ENCODE measurements around the gene TMEM74B. TPM values are rescaled to one million over a fixed set of nuclear protein-coding genes. Genes with fewer than 3 reads are reported as not detected.
"Not testable (repeated sequence)": the region's sequence is repeated elsewhere in the genome, so short reads cannot be mapped to it uniquely, and the experiment has no call there.

Gene TMEM74B
- total RNA-seq (under 1 TPM in 1 of 2 donors, not detected in 1; 0.32 TPM), total RNA-seq (0 reads per million in 2 donors)

GRCh38 chr20:1184638-1185315 lies at the start of gene TMEM74B:
Gene TMEM74B (minus strand): TSS chr20:1184981. CDS start chr20:1183801, 1,180 bp downstream.
- no peak for DNase-seq
- H3K27ac Mint-ChIP-seq, result peak within 1 kb of the TSS; percentile 21
- no peaks in the 10 kb centered on the region for H3K9me3 ChIP-seq (ENCODE audit: control insufficient read depth, low read length, poor library complexity, severe bottlenecking)
- peaks cover 12% of the 10 kb centered on the region for H3K4me1 Mint-ChIP-seq
- peaks cover 2% of the 10 kb centered on the region for H3K36me3 Mint-ChIP-seq (ENCODE audit: low read depth)
- peaks cover 41% of the 10 kb centered on the region for H3K27me3 Mint-ChIP-seq
- ATAC-seq, result no peak
- H3K4me3 Mint-ChIP-seq, result peak within 1 kb of the TSS; percentile 85

GRCh38 chr20:1232286-1233111 lies 47.7 kb upstream of the TMEM74B start:
- ATAC-seq, result no peak
- Mint-ChIP-seq H3K4me1 (no peaks in the 10 kb centered on the region), H3K27me3 (peaks cover 19% of the 10 kb centered on the region), H3K36me3 (ENCODE audit: low read depth) (peaks cover 4% of the 10 kb centered on the region), H3K4me3 (no peak overlapping the region), H3K27ac (no peak overlapping the region)
- H3K9me3 ChIP-seq (ENCODE audit: control insufficient read depth, low read length, poor library complexity, severe bottlenecking), result no peaks in the 10 kb centered on the region
- no peak for DNase-seq

- no peaks in the 10 kb centered on the region for H3K9me3 ChIP-seq (ENCODE audit: control insufficient read depth, low read length, poor library complexity, severe bottlenecking)
- ATAC-seq, result no peak
- peaks cover 17% of the 10 kb centered on the region for H3K27me3 Mint-ChIP-seq
- no peak overlapping the region for H3K27ac Mint-ChIP-seq
- DNase-seq, result no peak
- no peak overlapping the region for H3K4me3 Mint-ChIP-seq
- no peaks in the 10 kb centered on the region for H3K36me3 Mint-ChIP-seq (ENCODE audit: low read depth)
- no peaks in the 10 kb centered on the region for H3K4me1 Mint-ChIP-seq
Measured at GRCh38 chr20:1229541-1229940, 44.8 kb upstream of the TMEM74B start.

GRCh38 chr20:1225783-1226654 lies 41.2 kb upstream of the TMEM74B start, which contains the start of gene RAD21L1:
Gene RAD21L1 (plus strand): TSS chr20:1226044. CDS start chr20:1228454, 2,410 bp downstream.
- H3K36me3 Mint-ChIP-seq (ENCODE audit: low read depth), result no peaks in the 10 kb centered on the region
- peak within 1 kb of the TSS; percentile 85 for H3K4me3 Mint-ChIP-seq
- H3K27me3 Mint-ChIP-seq, result peaks cover 17% of the 10 kb centered on the region
- ATAC-seq, result peak; percentile 86
- DNase-seq, result peak; percentile 56 to 77 (median 74)
- no peaks in the 10 kb centered on the region for H3K9me3 ChIP-seq (ENCODE audit: control insufficient read depth, low read length, poor library complexity, severe bottlenecking)
- H3K27ac Mint-ChIP-seq, result no peak within 1 kb of the TSS
- no peaks in the 10 kb centered on the region for H3K4me1 Mint-ChIP-seq

- peak overlapping the region; percentile 68 for H3K4me3 Mint-ChIP-seq
Measured at GRCh38 chr20:1225263-1225782, 40.5 kb upstream of the TMEM74B start.

GRCh38 chr20:1224205-1224890 lies 39.6 kb upstream of the TMEM74B start:
- no peak for ATAC-seq
- Mint-ChIP-seq H3K27me3 (peaks cover 14% of the 10 kb centered on the region), H3K4me3 (no peak overlapping the region), H3K36me3 (ENCODE audit: low read depth) (no peaks in the 10 kb centered on the region), H3K27ac (no peak overlapping the region), H3K4me1 (peaks cover 2% of the 10 kb centered on the region)
- H3K9me3 ChIP-seq (ENCODE audit: control insufficient read depth, low read length, poor library complexity, severe bottlenecking), result no peaks in the 10 kb centered on the region
- no peak for DNase-seq

More at GRCh38 chr20:1225263-1225782, 40.5 kb upstream of the TMEM74B start:
- peaks cover 2% of the 10 kb centered on the region for H3K4me1 Mint-ChIP-seq
- no peaks in the 10 kb centered on the region for H3K9me3 ChIP-seq (ENCODE audit: control insufficient read depth, low read length, poor library complexity, severe bottlenecking)
- H3K27ac Mint-ChIP-seq, result no peak overlapping the region
- peaks cover 17% of the 10 kb centered on the region for H3K27me3 Mint-ChIP-seq
- ATAC-seq (no peak), DNase-seq (no peak)
- H3K36me3 Mint-ChIP-seq (ENCODE audit: low read depth), result no peaks in the 10 kb centered on the region

GRCh38 chr20:1222750-1223149 lies 38.0 kb upstream of the TMEM74B start:
- DNase-seq, ATAC-seq: not testable (repeated sequence)
- peaks cover 17% of the 10 kb centered on the region for H3K27me3 Mint-ChIP-seq

GRCh38 chr20:1216527-1217427 lies 32.0 kb upstream of the TMEM74B start:
- not testable (repeated sequence) for H3K9me3 ChIP-seq (ENCODE audit: control insufficient read depth, low read length, poor library complexity, severe bottlenecking); ATAC-seq; H3K36me3 Mint-ChIP-seq (ENCODE audit: low read depth); H3K27ac Mint-ChIP-seq; DNase-seq; H3K4me3 Mint-ChIP-seq
- H3K27me3 Mint-ChIP-seq, result peaks cover 45% of the 10 kb centered on the region
- H3K4me1 Mint-ChIP-seq, result peaks cover 25% of the 10 kb centered on the region

More at GRCh38 chr20:1222750-1223149, 38.0 kb upstream of the TMEM74B start:
- H3K9me3 ChIP-seq (ENCODE audit: control insufficient read depth, low read length, poor library complexity, severe bottlenecking); H3K27ac Mint-ChIP-seq; H3K4me3 Mint-ChIP-seq; H3K4me1 Mint-ChIP-seq; H3K36me3 Mint-ChIP-seq (ENCODE audit: low read depth): not testable (repeated sequence)

GRCh38 chr20:1215386-1216170 lies 30.8 kb upstream of the TMEM74B start:
- no peak for DNase-seq
- Mint-ChIP-seq H3K27ac (peak overlapping the region; percentile 81), H3K27me3 (peaks cover 55% of the 10 kb centered on the region), H3K4me3 (peak overlapping the region; percentile 79), H3K4me1 (peaks cover 23% of the 10 kb centered on the region), H3K36me3 (ENCODE audit: low read depth) (no peaks in the 10 kb centered on the region)
- peak; percentile 47 for ATAC-seq
- no peaks in the 10 kb centered on the region for H3K9me3 ChIP-seq (ENCODE audit: control insufficient read depth, low read length, poor library complexity, severe bottlenecking)

- peaks cover 60% of the 10 kb centered on the region for H3K27me3 Mint-ChIP-seq
- H3K27ac Mint-ChIP-seq, result peak overlapping the region; percentile 81
Measured at GRCh38 chr20:1214838-1215261, 30.1 kb upstream of the TMEM74B start.

More at GRCh38 chr20:1214838-1215261, 30.1 kb upstream of the TMEM74B start:
- H3K4me1 Mint-ChIP-seq, result peaks cover 23% of the 10 kb centered on the region
- DNase-seq (no peak), ATAC-seq (no peak)
- H3K4me3 Mint-ChIP-seq, result no peak overlapping the region
- no peaks in the 10 kb centered on the region for H3K9me3 ChIP-seq (ENCODE audit: control insufficient read depth, low read length, poor library complexity, severe bottlenecking)
- H3K36me3 Mint-ChIP-seq (ENCODE audit: low read depth), result peaks cover 3% of the 10 kb centered on the region
